HG03135 (cell line): ENCODE data around the gene MAP3K3.

Experiments
- ATAC-seq: cut with Tn5 transposase; IDR thresholded peaks from one replicate; pipeline ENCODE4 v1.9.1; 2021; ENCODE audit warnings: mild to moderate bottlenecking, moderate library complexity; ENCODE audit not compliant: unreplicated experiment

MAP3K3 gene

GRCh38 chr17:63692195-63692816 lies 70.1 kb downstream of the MAP3K3 start:
- no peak for ATAC-seq

DNA sequence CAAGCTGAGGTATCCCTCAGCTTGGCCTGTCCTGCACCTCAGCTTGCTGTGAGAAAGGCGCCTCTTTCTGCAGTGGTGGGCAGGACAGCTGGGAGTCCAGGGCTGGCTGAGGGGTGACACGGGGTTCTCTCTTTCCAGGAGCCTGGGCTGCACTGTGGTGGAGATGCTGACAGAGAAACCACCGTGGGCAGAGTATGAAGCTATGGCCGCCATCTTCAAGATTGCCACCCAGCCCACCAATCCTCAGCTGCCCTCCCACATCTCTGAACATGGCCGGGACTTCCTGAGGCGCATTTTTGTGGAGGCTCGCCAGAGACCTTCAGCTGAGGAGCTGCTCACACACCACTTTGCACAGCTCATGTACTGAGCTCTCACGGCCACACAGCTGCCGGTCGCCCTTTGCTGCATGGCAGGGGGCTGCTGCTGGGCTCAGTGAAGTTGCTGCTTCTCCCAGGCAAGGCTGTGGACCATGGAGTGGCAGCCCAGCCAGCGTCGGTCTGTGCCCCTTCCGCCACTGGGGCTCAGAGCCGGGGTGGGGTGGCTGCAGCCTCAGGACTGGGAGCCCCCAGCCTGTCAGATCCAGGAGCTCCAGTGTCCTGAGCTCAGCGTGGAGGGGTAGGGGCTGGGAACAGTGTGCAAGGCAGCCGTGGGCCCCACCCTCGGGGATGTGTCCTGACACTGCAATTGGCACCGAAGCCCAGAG lies 71.3 kb downstream of the MAP3K3 start:
- ATAC-seq: no peak

- ATAC-seq: no peak
These were observed 72.2 kb downstream of the MAP3K3 start for GRCh38 chr17:63694229-63694949.

- no peak for ATAC-seq
These were observed 72.9 kb downstream of the MAP3K3 start for GRCh38 chr17:63694950-63695773.

DNA sequence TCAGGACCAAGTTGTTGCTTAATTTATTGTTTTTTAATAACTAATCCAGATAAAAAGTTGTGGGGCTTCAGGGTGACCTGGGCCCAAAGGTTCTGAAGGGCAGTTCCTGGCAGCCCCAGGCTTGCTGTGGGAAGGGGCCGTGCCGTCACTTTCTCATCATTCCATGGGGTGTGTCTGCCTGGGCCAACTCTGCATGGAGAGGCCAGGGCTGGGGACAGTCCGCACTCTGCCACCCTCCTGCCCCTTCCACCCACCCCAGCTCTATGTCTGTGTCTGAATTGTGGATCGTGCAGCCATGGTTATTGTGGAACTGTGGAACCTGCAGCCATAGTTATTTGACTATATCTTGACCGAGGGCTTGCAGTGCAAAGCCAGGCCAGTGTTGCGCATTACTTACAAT lies 73.7 kb downstream of the MAP3K3 start:
- ATAC-seq: no peak

DNA sequence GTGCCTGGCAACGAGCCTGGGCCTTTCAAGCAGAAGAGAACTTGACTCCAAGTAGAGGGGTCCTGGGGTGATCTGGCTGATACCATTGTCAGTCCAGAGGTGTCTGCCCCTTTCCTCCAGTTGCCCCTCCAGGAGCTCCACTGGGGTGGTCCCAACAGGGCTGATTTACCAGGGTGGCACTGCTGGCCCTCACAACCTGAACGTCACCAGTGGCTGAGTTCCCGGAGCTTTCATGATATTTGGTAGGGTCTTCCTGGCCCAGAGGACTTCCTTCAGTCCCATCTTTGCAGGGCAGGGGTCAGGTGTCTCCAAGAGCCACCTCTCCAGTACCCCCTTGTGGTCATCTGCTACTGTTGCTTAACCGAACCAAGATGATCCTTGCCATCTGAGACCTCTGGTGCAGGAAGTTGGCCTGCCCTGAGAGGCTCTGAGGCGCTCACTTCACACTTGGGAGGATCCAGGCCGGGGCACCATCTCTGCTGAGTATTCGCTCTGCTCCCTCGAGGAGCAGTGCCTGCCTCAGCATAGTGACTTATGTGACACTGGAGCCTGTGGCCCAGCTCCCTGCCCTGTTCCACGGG lies 74.3 kb downstream of the MAP3K3 start:
- ATAC-seq: no peak

GRCh38 chr17:63697341-63698286 lies 75.4 kb downstream of the MAP3K3 start:
- no peak for ATAC-seq

DNA sequence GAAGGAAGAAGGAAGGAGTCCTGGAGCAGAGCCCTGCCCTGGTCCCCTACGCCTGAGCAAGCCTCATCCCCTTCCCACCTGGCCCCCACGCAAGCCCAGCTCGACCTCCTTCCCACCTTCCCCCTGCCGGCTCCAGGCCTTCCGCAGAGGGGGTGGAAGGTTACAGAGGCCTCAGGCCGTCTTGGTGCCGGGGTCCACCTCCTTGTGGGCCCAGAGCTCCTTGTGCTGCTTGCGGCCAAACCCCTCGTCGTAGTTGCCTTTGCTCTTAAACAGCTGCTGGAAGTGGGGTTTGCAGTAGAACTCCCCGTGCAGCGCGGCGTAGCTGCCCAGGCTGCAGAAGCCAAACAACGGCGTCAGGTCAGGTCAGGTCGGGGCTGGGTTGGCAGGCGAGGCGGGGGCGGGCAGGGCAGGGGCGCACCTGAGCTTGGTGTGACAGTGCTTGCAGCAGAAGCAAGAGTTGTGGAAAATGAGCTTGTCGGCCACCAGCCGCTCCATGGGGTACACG lies 76.2 kb downstream of the MAP3K3 start:
- no peak for ATAC-seq

GRCh38 chr17:63698886-63699637 lies 76.8 kb downstream of the MAP3K3 start:
- ATAC-seq: peak; percentile 30

DNA sequence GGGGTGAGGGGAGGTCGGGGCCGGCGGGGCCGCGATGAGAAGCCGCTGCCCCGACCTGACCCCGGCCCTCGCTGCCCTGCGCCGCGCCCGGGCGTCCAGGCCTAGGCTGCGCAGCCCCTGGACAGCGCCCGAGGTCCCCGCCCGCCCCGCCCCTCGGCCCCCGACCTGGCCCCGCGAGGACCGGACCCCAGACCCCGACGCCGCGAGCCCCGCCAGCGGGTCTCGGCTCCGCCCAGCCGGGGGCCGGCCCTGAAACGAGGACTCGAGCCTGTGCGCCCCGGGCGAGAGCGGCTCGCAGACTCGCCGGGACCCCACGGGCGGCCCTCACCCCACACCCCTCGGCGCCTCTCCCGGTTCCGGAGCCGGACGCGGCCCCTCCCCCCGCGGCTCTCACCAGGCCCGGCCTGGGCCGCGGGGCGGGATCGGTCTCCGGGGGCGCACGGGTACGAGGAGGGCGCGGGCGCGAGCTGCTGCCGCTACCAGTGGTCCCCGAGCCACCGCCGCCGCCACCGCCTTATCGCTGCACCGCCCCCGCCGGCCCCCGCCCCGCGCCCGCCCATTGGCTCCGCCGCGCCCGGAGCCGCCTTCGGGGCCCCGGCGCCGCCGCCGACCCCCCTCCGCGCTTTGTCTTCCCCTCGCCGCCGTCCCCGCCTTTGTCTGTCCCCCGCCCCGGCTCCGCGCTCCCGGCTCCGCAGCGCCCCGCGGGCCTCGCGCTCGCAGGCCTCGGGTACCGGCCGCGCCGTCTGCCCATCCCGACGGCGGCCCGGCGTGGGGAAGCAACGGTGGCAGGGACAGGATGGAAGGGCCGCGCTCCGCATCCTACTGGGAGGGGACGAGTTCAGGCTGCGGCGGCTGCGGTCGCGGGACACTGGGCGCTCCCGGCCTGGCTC lies 77.7 kb downstream of the MAP3K3 start, which contains the start of gene LIMD2:
Gene LIMD2 (minus strand): TSS at position 488 of the 890 bp plus-strand sequence. CDS start 827 bp downstream, outside the sequence.
- ATAC-seq: peak; percentile 18

GRCh38 chr17:63700528-63701455 lies 78.6 kb downstream of the MAP3K3 start:
- ATAC-seq: no peak

- ATAC-seq: no peak
These were observed 79.2 kb downstream of the MAP3K3 start for GRCh38 chr17:63701456-63701820.

DNA sequence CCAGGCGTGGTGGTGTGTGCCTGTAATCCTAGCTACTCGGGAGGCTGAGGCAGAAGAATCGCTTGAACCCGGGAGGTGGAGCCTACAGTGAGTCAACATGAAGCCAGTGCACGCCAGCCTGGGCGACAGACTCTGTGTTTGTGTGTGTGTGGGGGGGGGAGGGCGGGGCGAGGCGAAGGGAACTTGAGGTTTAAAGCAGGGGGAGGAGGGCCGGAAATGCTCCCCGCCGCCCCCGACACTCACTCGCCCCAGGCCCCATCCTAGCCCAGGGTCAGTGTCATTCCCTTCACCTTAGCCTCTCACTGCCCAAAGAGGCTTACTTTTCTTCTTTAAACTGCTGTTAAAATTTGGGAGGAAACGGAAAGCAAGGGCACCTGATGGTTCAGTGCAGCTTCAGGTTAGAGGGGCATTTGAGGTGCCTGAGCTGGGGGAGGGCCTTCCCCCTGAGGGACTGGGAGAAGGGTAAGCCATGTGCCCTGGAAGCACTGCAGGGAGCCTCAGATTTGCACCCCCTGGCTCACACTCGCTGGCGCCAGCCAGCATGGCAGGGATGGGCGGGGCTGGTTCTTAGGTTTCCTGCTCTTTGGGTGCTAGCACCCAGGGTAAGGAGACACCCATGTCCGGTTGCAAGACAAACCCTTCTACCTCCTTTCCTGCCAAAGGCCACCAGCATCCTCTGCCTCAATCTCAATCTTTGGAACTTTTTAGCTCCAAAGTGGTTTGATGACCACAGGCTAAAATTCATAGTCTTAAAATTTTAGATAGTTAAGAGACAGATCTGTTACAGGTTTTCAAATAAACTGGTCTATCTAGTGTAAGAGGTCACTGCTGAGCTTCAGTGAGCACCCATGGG lies 79.9 kb downstream of the MAP3K3 start:
- ATAC-seq: no peak

GRCh38 chr17:63702721-63703015 lies 80.5 kb downstream of the MAP3K3 start:
- ATAC-seq: no peak

DNA sequence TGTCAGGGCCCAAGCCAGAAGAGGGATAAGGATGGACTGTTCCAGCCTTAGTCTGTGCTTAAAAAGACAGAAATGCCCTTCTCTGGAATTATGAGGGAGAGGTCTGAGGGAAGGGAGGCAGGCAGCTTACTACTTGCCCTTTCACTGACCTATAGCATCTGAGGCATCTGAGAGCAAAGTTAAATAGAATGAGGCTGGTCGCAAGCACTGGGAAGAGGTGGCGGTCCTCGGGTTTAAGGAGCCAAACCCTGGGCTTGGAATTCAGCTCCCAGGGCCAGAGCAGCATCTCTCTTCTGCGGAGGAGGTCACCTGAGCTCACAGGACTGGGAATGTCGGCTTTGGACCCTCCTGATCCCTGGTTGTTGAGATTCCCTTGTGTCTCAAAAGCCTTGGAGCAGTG lies 80.8 kb downstream of the MAP3K3 start:
- ATAC-seq: no peak
